GM08714 (cell line): ENCODE data around the gene KASH5.
A peak's percentile ranks its signal among the peaks of the same experiment; 100 is the strongest.
"Not testable (repeated sequence)": the region's sequence is repeated elsewhere in the genome, so short reads cannot be mapped to it uniquely, and the experiment has no call there.

Experiments used
- H3K4me3 ChIP-seq: fragments of 200-500 bp; sonication (Bioruptor generic); 2 replicates; pipeline ENCODE4 v1.5.1; 2014; ENCODE audit warnings: mild to moderate bottlenecking, low read length, inconsistent platforms
- ZNF274 ChIP-seq: IDR thresholded peaks from 2 replicates; pipeline ENCODE4 v1.6.1; 2012; ENCODE audit warnings: mild to moderate bottlenecking, low read depth, low read length

Gene KASH5

GRCh38 chr19:49453757-49454240, 65.8 kb downstream of the KASH5 start:
- TF ChIP-seq ZNF274 = no peak
- H3K4me3 ChIP-seq = peak overlapping the region; percentile 80

DNA sequence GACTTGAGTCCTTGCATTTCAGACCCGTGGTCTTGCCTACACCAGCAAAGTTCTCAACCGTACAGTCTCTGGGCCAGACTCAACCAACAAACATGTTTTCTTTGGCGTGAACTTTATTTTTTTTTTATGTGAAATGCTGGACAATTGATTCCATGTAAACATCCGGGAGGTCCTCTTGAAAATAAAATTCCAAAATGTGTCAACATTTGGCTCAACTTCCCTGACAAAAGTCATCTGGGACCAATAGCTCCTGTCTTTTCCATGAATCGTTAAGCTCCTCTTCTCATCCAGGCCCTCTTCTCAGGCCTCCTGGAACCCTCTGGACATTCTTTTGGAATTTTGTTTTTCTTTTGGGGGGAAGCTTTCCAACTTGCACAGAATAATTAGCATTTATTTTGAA, 67.7 kb downstream of the KASH5 start:
- no peak for TF ChIP-seq ZNF274
- H3K4me3 ChIP-seq = no peak overlapping the region

- H3K4me3 ChIP-seq = no peak overlapping the region
- TF ChIP-seq ZNF274 = no peak
Measured at GRCh38 chr19:49456326-49456725, 68.3 kb downstream of the KASH5 start.

DNA sequence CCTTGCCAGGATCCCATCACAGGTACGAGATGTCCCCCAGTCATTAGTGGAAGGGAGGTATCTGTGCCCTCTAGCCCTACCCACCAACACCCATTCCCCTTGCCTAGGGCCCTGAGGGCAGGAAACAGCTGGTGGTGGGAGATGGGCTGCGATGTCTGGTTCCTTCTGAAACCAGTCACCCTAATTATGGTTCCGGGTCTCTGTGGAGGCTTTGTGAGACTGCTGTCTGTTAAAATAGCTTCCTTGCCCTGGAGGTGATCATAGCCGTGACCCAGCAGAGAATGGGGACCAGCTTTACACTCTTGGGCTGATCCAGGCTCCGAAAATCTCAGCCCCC, 70.5 kb downstream of the KASH5 start:
- no peak overlapping the region for H3K4me3 ChIP-seq
- TF ChIP-seq ZNF274 = no peak

DNA sequence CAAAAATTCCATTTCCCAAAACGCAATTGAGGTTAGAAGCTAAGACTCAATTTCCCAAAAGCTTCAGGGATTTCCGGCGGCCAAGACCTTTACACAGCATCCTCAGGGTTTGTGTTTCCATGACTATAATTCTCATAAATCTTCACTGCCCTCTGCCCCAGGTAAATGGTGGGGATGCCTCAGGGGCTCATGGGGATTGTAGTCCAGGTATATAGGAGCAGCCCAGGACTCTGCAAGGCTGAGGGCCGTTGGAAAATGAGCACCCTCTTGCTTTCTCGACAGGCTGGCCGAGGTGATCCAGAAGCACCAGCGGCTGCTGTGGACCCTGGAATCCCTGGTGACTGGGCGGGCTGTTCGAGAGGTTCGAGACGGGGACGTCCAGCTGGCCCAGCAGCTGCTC, 71.3 kb downstream of the KASH5 start:
- no peak for TF ChIP-seq ZNF274
- no peak overlapping the region for H3K4me3 ChIP-seq

GRCh38 chr19:49461130-49461529, 73.1 kb downstream of the KASH5 start:
- H3K4me3 ChIP-seq = not testable (repeated sequence)

DNA sequence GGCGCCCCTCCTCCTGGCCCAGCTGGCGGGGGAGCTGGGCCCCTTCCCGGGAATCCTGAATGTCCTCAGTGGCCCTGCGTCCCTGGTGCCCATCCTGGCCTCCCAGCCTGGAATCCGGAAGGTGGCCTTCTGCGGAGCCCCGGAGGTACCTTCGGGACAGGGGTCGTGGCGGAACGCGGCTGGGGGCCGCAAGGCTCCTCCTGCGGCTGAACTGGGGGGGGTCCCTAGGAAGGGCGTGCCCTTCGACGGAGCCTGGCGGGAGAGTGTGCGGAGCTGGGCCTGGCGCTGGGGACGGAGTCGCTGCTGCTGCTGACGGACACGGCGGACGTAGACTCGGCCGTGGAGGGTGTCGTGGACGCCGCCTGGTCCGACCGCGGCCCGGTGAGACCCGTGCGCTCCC, 73.6 kb downstream of the KASH5 start:
- TF ChIP-seq ZNF274 = no peak
- H3K4me3 ChIP-seq = no peak overlapping the region

- TF ChIP-seq ZNF274 = no peak
- no peak overlapping the region for H3K4me3 ChIP-seq
Measured at GRCh38 chr19:49462492-49462891, 74.4 kb downstream of the KASH5 start.

DNA sequence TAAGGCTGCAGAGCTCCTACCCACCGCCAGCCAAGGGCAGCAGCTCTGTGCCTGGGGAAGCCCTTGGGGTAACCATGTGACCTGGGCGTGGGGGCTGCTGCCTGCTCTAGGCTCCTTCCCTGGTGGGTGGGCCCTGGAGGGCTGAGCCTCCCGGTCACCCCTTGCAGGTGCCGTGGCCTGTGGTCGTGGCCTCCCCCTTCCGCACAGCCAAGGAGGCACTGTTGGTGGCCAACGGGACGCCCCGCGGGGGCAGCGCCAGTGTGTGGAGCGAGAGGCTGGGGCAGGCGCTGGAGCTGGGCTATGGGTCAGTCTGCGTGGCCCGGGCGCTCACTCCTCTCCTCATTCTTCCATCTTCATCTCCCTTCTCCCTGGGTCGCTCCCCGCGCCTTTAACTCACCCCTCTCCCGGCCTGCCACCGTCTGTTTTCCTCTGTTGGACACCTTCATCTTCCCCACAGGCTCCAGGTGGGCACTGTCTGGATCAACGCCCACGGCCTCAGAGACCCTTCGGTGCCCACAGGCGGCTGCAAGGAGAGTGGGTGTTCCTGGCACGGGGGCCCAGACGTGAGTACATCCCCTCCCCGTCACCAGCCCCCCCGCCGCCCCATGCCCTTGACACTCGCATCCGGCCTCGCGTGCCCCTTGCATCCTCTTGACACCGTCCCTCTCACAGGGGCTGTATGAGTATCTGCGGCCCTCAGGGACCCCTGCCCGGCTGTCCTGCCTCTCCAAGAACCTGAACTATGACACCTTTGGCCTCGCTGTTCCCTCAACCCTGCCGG, 76.1 kb downstream of the KASH5 start:
- H3K4me3 ChIP-seq = no peak overlapping the region
- TF ChIP-seq ZNF274 = no peak

- no peak overlapping the region for H3K4me3 ChIP-seq
- TF ChIP-seq ZNF274 = no peak
Measured at GRCh38 chr19:49465371-49465770, 77.3 kb downstream of the KASH5 start.
